ENCODE measurements around the gene CARM1.

DNA sequence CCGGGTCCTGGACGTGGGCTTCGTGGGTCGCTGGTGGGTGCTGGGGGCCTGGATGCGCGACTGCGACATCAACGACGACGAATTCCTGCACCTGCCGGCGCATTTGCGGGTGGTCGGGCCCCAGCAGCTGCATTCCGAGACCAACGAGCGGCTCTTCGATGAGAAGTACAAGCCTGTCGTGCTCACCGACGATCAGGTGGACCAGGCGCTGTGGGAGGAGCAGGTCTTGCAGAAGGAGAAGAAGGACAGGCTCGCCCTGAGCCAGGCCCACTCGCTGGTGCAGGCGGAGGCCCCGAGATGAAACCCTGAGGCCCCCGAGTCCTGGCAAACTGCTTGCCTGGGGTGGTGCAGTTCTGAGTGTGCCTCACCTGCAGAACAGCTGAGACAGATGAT is 58.0 kb downstream of the CARM1 start:
- TF ChIP-seq CTCF (IDR thresholded peaks at IDR 0.05) (no peak), POLR2A (IDR thresholded peaks at IDR 0.05) (no peak)

All from stomach (tissue), 4 donors.